GM18511 (cell line): ENCODE measurements around the gene AHCYL2.
"Not testable (repeated sequence)": the region's sequence is repeated elsewhere in the genome, so short reads cannot be mapped to it uniquely, and the experiment has no call there.

ENCODE experiments used
- ATAC-seq: cut with Tn5 transposase; IDR thresholded peaks from one replicate; pipeline ENCODE4 v1.9.1; 2021; ENCODE audit warnings: mild to moderate bottlenecking, moderate library complexity; ENCODE audit not compliant: unreplicated experiment

AHCYL2 gene

DNA sequence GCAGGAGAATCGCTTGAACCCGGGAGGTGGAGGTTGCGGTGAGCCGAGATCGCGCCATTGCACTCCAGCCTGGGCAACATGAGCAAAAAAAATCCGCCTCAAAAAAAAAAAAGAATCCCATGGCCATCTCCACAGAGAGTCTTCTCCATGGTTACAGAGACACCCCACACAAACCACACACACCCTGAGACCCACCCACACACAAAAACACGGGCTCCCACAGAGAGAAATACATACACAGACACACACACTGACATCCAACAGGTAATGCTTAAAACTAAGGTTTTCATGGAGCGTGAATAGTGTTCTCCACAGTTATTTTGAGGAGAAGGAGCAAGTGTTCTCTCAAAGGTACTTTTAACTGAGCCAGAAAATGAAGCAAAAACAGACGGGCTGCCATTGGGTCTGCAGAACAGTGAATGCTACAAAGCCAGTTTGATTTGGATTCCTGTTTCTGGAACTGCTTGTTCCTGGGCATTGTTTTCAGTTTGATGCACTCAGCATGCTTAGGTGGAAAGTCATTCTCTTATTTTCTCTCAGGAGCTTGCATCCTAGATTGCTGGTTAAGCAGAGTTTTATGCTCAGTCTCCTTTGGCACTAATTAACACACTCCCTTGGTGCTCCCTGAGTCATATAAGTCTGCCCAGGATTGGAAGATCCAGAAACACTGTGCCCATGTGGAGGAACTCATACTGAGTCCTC, 15.4 kb downstream of the AHCYL2 start:
- ATAC-seq: no peak

- no peak for ATAC-seq
These were observed 19.4 kb downstream of the AHCYL2 start for GRCh38 chr7:129244220-129244619.

DNA sequence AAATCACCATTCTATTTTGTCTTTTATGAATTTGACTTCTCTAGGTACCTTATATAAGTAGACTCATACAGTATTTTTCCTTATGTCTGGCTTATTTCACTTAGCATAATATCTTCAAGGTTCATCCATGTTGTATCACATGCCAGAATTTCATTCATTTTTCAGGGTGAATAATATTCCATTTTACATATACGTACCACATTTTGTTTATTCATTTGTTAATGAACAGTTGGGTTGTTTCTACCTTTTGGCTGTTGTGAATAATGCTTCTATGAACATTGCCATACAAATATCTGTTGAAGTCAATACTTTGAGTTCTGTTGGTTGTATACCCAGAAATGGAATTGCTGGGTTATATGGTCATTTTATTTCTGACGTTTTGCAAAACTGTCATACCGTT, 20.7 kb downstream of the AHCYL2 start:
- ATAC-seq: no peak

- ATAC-seq: no peak
These were observed 22.3 kb downstream of the AHCYL2 start for GRCh38 chr7:129247087-129247486.

DNA sequence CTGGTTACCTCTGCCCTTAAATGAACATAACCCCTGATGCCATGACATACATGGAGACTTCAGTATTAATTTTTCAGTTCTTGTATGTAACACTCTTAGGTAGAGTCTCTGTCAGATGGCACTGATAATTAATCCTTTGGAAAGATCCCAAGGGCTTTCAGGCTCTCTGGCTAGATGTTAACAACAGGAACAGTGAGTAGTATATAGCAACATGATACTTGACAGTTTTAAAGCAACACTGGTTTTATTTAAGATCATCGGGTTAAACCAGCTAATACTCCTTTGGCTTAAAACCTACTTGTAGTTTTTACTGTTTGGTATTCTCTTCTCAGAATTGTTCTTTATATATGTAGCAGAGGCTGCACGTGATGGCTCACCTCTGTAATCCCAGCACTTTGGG, 27.3 kb downstream of the AHCYL2 start:
- no peak for ATAC-seq

DNA sequence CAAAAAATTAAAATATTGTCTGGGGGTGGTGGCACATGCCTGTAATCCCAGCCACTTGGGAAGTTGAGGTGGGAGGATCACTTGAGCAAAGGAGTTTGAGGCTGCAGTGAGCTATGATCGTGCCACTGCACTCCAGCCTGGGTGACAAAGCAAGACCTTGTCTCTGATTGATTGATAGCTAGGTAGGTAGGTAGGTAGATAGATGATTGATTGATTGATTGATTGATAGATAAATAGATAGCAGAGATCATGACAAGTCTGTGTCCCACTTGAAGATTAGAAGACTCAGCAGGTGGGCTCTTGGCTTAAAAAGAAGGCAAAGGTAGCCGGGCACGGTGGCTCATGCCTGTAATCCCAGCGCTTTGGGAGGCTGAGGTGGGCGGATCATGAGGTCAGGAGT, 27.8 kb downstream of the AHCYL2 start:
- ATAC-seq: not testable (repeated sequence)

GRCh38 chr7:129255800-129256199, 31.0 kb downstream of the AHCYL2 start:
- no peak for ATAC-seq

DNA sequence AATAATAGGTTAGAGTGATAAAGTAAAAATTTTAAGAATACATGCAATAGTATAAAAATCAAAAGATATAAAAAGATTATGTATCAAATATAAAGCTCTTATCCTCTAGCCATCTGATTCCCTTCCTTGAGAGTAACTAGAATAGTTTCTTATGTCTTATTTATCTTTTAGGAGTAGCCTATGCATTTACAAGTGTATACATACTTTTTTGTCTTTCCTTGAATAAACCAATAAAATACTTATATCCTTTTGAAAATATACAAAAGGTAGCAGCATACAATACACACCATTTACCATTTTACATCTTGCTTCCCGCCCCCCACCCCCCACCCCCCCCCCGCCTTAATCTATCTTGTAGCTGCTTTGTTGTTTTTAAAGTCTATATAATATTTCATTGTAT, 31.4 kb downstream of the AHCYL2 start:
- ATAC-seq: no peak

- ATAC-seq: no peak
These were observed 32.3 kb downstream of the AHCYL2 start for GRCh38 chr7:129257168-129257567.

GRCh38 chr7:129258649-129259389, 34.0 kb downstream of the AHCYL2 start:
- ATAC-seq: no peak

DNA sequence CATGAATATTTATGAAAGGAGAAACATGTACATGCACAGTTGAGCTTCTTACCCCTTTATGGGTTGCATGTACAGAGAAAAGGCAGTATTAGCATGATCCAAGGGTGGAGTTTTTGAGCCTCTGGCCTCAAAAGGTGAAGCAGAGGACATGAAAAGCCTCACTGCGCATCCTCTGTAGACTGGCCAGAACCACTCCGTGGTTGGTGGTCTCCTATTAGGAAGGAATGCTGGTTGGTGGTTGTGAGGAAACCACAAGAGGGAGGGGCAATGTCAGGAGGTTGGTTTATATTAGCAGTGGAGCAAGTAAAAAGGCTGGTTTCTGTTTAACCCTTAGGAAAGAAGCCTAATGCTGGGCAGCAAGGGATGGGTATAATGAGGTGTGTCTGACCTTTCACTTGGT, 37.5 kb downstream of the AHCYL2 start:
- no peak for ATAC-seq

GRCh38 chr7:129263168-129263567, 38.3 kb downstream of the AHCYL2 start:
- no peak for ATAC-seq

DNA sequence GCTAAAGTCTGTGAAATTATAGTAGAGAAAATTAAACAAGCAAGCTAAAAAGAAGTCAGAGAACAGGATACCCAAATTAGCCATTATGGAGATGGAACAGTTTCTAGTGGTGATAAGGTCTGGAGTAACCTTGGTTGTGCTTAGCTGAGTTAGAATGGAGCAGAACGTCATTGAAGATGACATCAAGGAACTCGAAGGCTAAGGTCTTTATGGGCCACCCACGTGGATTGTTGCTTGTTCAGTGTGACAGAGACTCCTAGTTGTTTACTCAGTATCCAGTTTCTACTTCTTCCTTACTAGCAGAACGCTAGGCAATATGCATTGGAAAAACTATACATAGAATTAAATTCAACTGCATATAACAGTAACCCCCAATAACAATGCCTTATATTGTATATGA, 39.7 kb downstream of the AHCYL2 start:
- ATAC-seq: no peak

GRCh38 chr7:129265328-129265727, 40.5 kb downstream of the AHCYL2 start:
- ATAC-seq: no peak

- ATAC-seq: no peak
These were observed 41.4 kb downstream of the AHCYL2 start for GRCh38 chr7:129266181-129266580.

DNA sequence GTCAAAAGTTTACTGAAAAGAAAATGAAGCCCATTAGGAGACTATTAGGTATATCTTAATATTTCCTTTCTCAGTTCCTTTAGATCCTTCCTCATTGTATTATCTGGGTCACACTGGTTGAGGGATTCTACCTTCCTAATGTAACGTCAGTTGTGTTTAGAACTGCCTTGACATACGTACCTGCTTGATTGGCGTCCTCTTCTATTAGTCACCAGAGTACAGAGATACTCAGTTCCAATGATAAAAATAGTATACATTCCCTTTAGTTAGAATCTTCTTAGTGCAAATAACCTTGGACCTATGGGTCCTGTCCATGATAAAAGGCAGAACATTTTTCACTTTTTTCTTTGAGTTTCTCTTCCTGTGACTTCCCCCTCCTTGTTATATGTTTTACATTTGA, 45.2 kb downstream of the AHCYL2 start:
- ATAC-seq: no peak

- no peak for ATAC-seq
These were observed 46.9 kb downstream of the AHCYL2 start for GRCh38 chr7:129271500-129272355.

- no peak for ATAC-seq
These were observed 49.1 kb downstream of the AHCYL2 start for GRCh38 chr7:129273936-129274335.

GRCh38 chr7:129277629-129278028, 52.8 kb downstream of the AHCYL2 start:
- no peak for ATAC-seq

- no peak for ATAC-seq
These were observed 53.9 kb downstream of the AHCYL2 start for GRCh38 chr7:129278688-129279087.

DNA sequence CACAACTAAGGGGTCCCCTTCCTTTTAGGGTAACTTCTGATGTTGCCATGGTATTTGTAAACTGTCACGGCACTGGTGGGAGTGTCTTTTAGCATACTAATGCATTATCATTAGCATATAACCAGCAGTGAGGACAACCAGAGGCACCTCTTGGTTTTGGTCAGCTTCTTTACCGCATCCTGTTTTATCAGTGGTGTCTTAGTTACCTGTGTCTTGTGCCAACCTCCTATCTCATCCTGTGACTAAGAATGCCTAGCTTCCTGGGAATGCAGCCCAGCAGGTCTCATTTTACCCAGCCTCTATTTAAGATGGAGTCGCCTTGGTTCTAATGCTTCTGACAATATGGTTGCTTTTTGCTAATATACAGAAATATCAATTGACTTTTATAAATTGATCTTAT, 54.9 kb downstream of the AHCYL2 start:
- ATAC-seq: no peak

DNA sequence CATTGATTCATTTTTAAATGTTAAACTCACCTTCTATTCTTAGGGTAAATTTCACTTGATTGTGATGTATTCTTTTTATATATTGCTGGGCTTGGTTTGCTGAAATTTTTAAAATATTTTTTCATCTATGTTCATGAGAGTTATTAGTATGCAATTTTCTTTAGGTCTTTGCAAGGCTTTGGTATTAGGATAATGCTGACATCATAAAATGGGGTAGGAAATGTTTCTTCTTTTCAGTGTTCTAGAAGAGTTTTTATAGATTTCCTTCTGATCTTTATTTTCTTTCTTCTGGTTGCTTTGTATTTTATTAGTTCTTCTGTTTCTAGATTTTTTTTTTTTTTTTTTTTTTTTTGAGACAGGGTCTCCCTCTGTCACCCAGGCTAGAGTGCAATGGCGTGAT, 56.3 kb downstream of the AHCYL2 start:
- no peak for ATAC-seq
